Esophagus squamous epithelium (tissue), 4 donors: ENCODE data around the gene LONP2.
"Not testable (repeated sequence)": the region's sequence is repeated elsewhere in the genome, so short reads cannot be mapped to it uniquely, and the experiment has no call there.

Experiments used
- CTCF ChIP-seq, 6 experiments: fragments of 450-650 bp in 4 of 6; fragments of 200-600 bp in 2 of 6; sonication (generic) in 2 of 6; IDR thresholded peaks; one replicate each; pipeline ENCODE4 v1.5.1; 2016 to 2019; ENCODE audit warnings: antibody characterized with exemption in 6 of 6, mild to moderate bottlenecking in 4 of 6, moderate library complexity in 4 of 6
- POLR2A ChIP-seq, 4 donors: fragments of 450-650 bp; IDR thresholded peaks; one replicate each; pipeline ENCODE4 v1.6.1; 2017; ENCODE audit warnings: antibody characterized with exemption in 4 of 4, mild to moderate bottlenecking in 4 of 4, moderate library complexity in 3 of 4

GRCh38 chr16:48377301-48377700 lies 133.2 kb downstream of the LONP2 start:
- TF ChIP-seq CTCF, POLR2A (IDR thresholded peaks at IDR 0.05): not testable (repeated sequence)
